Sciatic nerve (tissue), 2 donors: ENCODE results near the gene PGGHG. TPM values are rescaled to one million over a fixed set of nuclear protein-coding genes. Genes with fewer than 3 reads are reported as not detected.
"Not testable (repeated sequence)": the region's sequence is repeated elsewhere in the genome, so short reads cannot be mapped to it uniquely, and the experiment has no call there.

Experiments
- ATAC-seq: fragments of 200-7000 bp; cut with Tn5 transposase; one replicate; pipeline ENCODE4 v1.9.1; 2020; ENCODE audit warnings: mild to moderate bottlenecking, moderate library complexity
- DNase-seq: peaks from one replicate; pipeline ENCODE4 v3.0.0-alpha.2; 2020; ENCODE audit warnings: low spot score
- intact Hi-C: fragments of 100-400 bp; cut with DNase I; formaldehyde crosslinking; loops from one replicate; pipeline ENCODE4 v1.14.2; 2022
- total RNA-seq: library from RNA; stranded (reverse); fragmentation: NEBNext Ultra II Directional; extraction: Animal tissue kit (Norgen Biotek cat#: 25700); gene quantifications from one replicate; pipeline ENCODE4 v1.2.1, GENCODE V29; 2021
- donor health status: DM: no; HTN: no; CAD: no.
- donor health status: DM: no; HTN: no; CAD: no.

The PGGHG gene
- total RNA-seq, 1 donor from 2014 or later = 60.3 TPM

DNA sequence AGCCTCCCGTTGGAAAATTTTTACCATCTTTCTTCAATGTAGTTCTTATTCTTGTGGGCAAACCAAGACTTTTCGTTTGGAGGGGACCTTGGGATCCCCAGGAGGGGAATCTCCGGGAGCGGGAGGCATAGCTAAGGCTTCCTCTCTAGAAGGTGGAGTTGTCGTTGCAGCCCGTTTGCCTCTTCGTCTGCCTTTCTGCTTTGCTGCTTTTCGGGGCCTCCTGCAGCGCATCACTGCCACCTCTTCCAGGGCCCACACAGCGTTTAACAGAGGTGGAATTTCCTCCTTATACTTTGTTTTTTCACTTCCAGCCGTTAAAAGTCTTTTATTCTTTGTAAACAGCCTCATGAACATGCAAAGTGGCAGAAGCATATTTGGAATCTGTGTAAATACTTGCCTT, 35.2 kb downstream of the PGGHG start:
- DNase-seq (peak; percentile 58), ATAC-seq (no peak)
- intact Hi-C loops = no loop called here

DNA sequence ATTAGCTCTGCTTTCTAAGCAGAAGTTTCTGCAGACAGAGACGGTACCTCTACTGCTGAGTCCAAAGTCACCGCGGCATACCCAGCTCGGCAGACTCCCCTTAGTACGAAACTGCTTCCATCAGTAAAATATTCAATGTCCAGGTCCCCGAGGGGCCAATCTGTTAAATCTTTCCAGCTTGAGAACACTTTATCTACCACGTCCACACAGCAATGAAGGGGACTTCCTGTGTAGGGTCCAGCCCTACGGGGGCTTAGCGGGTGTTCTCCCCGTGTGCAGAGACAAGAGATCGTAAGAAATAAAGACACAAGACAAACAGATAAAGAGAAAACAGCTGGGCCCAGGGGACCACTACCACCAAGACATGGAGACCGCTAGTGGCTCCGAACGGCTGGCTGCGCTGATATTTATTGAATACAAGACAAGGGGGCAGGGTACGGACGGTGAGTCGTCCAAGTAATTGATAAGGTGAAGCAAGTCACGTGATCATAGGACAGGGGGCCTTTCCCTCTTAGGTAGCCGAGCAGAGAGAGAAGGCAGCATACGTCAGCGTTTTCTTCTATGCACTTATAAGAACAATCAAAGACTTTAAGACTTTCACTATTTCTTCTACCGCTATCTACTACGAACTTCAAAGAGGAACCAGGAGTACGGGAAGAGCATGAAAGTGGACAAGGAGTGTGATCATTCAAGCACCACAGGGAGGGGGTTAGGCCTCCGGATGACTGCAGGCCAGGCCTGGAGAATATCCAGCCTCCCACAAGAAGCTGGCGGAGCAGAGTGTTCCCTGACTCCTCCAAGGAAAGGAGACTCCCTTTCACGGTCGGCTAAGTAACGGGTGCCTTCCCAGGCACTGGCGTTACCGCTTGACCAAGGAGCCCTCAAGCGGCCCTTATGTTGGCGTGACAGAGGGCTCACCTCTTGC, 35.9 kb downstream of the PGGHG start:
- intact Hi-C loops, ATAC-seq: not testable (repeated sequence)
- peak; percentile 64 for DNase-seq

DNA sequence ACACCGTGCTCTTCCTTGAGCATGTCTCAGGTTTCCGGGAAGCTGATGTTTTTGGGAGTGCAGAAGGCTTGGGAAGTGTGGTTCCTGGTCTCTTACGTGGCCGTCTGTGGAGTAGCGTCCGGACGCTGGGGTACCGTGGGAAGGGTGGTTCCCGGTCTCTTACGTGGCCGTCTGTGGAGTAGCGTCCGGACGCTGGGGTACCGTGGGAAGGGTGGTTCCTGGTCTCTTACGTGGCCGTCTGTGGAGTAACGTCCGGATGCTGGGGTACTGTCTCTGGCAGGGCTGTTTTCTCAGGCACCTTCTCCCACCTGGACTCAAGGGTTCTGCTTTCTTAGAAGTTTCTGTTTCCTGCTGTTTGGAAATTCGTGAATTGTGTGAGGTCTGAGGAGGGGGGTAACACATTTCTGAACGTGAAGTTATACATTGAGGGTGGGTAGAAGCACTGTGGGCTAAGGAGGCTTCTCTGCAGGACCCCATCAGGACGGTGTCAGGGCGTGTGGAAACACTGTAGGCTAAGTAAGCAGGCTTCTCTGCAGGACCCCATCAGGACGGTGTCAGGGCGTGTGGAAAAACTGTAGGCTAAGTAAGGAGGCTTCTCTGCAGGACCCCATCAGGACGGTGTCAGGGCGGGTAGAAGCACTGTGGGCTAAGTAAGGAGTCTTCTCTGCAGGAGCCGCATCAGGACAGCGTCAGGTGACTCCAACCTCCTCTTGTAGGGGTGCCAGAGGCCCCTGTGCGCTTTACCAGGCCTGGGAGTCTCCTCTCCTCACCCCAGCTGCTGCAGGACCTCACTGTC, 37.1 kb downstream of the PGGHG start:
- intact Hi-C loops = no loop called here
- DNase-seq = peak; percentile 65
- no peak for ATAC-seq

DNA sequence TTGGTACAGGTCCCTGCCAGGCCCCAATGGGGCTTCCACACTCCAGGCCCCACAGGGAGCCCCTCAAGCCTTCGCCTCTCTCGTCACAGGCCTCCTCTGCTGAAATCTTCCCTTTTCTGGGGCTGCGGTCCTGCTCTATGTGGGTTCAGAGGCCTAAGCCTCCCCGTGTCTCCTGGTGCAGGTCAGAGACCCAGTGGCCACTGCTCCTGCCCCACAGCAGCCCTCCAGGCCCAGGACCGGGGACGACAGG, 37.6 kb downstream of the PGGHG start:
- DNase-seq = no peak
- ATAC-seq = no peak
- intact Hi-C loops = no loop called here

DNA sequence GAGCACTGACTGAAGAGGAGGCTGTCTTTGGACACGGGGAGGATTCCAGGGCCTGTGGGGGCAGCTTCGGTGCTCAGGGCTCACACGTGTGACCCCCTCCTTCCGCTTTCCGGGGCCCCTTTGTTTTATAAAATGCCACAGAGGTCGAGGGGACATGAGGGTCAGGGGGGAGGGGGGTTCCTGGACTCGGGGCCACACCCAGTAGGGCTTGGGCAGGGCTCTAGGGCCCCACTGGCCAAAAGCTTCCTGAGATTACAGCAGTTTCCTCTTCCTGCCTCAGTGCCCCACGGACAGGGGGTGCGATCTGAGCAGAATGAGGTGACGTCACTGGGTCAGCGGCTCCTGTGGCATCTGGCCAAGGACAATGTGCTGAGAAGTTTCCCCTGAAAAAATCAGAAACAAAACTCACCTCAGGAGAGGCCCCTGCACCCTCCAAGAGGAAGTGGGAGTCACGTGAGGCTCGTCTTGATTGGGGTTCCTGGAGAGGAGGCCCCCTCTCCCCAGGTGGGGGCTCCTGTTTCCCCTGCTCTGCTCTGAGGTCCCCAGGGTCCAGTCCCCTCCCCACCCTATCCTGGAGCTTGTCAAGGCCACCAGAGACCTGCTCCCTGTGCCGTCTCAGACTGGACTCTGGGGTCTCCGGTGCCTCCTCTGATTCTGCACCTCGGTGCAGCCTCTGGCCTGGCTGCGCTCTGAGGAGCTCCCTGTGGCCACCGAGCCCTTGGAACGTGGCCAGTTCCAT, 38.1 kb downstream of the PGGHG start:
- DNase-seq (peak; percentile 91), ATAC-seq (peak; percentile 89)
- intact Hi-C loops = no loop called here

DNA sequence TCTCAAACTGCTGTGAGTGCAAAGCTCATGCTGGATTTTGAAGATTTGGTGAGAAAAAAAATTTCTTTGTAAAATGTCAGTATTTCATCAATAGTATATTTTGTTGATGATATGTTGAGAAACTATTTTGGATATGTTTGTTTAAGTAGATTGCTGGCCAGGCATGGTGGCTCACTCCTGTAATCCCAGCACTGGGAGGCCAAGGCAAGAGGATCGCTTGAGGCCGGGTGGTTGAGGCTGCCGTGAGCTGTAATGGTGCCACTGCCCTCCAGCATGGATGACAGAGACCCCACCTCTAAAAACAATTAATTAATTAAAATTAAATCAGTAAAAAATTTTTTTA, 38.6 kb downstream of the PGGHG start:
- intact Hi-C loops = no loop called here
- ATAC-seq (no peak), DNase-seq (no peak)

DNA sequence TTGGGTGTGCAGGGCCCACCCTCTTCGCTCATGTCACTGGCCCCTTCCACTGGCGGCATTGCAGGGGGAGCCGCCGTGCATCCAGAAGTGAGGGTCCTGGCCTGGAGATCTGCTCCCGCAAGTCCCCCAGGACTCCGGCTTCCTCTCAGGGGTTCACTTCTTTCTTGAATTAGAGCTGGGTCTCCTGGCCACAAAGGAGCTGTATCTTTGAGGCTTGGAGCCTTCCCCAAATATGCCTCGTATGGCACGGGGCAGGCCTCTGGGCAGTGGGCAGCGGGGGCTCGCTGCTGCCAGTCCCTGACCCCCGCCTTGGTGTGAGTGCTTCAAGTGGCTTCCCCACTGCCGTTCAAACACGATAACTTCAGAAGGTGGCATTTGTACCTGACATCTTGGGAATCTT, 39.1 kb downstream of the PGGHG start:
- DNase-seq (peak; percentile 52), ATAC-seq (no peak)
- intact Hi-C loops = no loop called here

DNA sequence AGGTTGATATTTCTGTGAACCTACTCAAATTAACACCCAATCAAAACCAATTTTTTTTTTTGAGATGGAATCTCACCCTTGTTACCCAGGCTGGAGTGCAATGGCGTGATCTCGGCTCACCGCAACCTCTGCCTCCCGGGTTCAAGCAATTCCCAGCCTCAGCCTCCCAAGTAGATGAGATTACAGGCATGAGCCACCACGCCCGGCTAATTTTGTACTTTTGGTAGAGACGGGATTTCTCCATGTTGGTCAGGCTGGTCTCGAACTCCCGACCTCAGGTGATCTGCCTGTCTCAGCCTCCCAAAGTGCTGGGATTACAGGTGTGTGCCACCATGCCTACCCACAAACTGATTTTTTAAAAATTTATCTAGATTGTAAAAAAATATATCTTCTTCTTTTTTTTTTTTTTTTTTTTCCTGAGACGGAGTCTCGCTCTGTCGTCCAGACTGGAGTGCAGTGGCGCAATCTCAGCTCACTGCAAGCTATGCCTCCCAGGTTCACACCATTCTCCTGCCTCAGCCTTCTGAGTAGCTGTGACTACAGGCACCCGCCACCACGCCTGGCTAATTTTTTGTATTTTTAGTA, 39.7 kb downstream of the PGGHG start:
- DNase-seq = peak; percentile 45
- intact Hi-C loops, ATAC-seq: not testable (repeated sequence)

DNA sequence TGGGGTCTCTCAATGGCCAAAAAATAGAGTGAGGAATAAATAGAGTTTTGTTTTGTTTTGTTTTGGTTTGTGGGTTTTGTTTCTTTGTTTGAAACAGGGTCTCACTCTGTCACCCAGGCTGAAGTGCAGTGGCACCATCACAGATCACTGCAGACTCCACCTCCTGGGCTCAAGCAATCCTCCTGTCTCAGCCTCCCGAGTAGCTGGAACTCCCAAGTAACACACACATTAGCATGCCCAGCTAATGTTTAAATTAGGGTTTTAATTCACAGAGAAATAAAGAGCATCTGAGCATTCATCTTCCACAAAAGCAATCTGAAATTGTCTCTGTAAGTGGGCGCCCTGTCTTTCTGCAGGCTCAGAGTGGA, 40.9 kb downstream of the PGGHG start:
- no peak for DNase-seq
- intact Hi-C loops = no loop called here

DNA sequence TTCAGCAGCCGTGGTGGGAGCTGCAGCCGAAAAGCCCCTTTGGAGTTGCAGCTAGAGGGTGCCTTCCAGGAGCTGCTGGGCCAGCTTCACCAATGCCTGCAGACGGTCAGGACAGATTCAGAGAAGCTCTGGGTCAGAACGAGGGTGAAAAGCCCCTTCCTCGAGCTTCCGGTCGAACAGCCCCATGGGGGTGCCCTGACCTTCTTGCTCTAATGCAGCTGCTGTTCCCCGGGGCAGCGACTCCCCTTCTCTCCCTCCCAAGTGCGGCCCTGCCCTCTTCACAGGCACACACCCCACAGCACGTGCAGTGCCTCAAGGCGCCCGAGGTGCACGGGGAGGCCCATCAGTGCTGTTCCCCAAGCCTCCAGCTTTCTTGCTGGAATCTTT, 41.4 kb downstream of the PGGHG start:
- ATAC-seq (no peak), DNase-seq (peak; percentile 51)
- intact Hi-C loops = no loop called here

More for the DNA sequence above, 40.9 kb downstream of the PGGHG start:
- no peak for ATAC-seq

DNA sequence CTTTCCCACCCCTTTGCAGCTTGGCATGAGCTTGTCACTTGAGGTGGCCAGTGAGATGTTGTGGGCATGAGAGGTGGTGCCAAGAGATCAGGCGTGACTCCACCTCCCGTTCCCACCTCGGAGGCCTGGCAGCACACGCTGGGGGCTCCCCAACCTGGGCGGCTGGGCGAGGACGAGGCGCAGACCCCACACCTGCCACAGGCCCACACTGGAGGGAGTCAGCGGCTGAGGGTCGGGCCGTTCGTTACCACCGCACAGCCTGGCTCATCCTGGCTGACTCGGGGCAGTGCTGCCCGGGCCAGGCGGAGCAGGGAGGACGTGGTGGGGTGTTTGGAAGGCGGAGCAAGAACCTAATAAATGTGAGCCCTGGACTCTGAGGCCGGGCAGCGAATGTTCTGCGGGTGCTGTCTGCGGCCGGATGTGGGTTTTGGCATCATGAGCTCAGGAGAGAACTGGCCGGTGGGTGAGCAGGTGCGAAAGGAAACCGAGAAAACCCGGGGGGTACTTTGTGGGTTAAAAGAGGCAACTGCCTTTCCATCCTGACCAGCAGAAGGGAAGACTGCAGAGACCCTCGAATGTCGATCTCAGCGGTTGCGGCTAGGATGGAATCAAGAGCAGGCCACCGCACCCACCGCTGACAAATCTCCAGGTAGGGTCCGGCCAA, 41.9 kb downstream of the PGGHG start:
- intact Hi-C loops = no loop called here
- ATAC-seq (no peak), DNase-seq (peak; percentile 58)

DNA sequence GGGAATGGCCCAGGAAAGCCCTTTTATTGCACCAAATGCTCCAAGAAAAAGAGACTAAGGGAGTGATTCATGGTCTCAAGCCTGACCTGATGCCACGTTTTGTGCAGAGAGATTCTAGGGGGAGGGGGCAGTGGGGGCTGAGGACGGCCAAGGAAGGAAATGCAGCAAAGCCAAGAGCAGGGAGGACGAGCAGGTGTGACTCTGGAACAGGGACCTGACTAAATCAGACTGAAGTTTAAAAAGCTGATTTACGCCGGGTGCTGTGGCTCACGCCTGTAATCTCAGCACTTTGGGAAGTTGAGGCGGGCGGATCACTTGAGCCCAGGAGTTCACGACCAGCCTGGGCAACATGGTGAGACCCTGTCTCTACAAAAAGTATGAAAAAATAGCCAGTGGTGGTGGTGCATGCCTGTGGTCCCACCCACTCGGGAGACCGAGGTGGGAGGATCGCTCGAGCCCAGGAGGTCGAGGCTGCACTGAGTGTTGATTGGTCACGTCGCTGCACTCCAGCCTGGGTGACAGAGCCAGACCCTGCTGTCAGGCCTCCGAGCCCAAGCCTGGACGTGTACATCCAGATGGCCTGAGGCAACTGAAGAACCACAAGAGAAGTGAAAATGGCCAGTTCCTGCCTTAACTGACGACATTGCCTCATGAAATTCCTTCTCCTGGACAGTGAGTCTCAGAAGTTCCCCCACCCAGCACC, 42.6 kb downstream of the PGGHG start:
- ATAC-seq (no peak), DNase-seq (peak; percentile 53)

DNA sequence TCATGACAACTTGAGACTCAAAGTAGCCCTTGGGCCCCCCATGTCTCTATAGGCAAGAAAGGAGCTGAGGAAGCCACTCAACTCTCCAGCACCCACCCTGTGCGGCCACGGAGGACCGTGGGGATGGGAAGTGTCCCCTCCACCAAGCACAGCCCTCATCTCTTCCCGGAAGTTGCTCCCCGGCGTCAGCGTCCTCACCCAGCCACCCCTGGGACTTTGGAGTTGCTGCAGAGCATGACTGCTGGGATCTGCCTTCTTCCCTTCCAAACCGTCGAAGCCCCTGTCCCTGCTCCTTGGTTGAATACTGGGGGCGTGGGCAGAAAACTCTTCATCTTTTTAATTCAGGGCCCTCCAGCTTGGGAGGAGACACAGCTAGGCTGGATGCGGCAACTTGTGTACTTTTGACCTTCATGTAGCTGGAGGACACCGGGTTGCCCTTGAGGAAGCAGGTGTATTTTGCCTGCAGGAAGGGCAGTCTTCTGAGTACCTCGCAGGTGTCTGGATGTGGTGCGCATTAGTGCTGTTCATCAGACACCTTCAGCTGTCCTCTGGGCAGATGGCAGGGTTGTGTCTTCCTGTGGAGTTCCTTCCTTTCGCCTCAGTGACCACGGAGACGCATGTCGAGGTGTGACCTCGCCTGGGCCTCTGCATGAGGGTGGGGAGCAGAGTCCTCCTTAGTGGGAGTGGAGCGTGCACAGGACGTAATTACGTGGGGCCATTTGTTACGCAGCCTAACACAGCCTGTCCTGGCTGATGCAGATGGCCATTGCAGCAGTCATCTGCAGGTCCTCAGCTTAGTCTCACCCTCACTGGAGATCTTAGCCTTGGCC, 43.9 kb downstream of the PGGHG start:
- DNase-seq = peak; percentile 54
- no peak for ATAC-seq
- intact Hi-C loops = no loop called here

More for the DNA sequence above, 42.6 kb downstream of the PGGHG start:
- intact Hi-C loops = no loop called here

DNA sequence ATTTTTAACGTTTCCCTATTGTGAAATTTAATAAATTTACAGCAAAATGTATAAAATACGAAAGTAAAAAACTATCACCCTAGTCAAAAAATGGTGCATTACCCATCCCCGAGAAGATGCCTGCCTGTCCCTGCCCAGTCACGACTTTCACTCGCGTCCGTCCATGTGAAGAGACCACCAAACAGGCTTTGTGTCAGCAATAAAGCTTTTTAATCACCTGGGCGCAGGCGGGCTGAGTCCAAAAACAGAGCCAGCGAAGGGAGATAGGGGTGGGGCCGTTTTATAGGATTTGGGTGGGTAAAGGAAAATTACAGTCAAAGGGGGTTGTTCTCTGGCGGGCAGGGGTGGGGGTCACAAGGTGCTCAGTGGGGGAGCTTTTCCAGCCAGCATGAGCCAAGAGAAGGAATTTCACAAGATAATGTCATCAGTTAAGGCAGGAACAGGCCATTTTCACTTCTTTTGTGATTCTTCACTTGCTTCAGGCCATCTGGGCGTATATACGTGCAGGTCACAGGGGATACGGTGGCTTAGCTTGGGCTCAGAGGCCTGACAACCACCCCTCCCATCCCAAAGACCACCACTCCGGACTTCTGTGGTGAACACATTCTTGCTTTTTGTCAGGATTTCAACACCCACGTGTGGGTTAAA, 44.8 kb downstream of the PGGHG start:
- ATAC-seq, intact Hi-C loops: not testable (repeated sequence)
- peak; percentile 51 for DNase-seq

DNA sequence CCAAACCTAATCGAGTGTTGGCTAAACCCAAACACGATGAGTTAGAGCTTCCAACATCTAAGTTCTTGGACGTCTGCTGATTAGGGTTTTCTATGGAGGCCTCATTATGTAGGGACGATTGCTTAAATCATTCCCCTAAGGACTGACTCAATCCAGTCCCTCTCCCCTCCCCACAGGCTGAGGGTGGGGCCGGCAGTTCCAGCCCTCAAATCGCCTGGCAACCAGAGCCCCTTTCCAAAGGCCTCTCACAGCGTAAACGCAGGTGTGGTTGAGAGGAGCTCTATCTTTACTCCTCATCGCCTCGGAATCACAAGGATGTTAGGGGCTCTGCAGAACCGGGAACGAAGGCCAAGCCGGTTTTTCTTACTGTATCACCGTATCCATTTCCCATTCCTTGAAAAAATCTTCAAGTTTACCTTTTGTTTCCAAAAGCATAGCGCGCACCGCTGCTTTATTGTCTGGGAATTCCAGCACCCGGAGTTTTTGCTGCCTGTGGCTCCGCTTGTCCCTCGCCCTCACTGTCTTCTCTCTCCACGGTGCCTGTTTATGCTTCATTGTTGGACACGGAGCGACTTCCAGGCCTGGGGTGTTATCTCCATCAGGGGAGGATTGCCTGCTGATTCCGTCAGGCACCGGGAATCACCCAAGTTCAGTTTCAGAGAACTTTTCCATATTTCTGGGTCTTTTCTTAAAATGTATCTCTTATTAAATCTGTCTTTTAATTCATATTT, 45.5 kb downstream of the PGGHG start:
- DNase-seq (peak; percentile 57), ATAC-seq (no peak)
- intact Hi-C loops = no loop called here
